Choroid plexus epithelial cell (primary cell): ENCODE data around the gene RDH13.
"Not testable (repeated sequence)": the region's sequence is repeated elsewhere in the genome, so short reads cannot be mapped to it uniquely, and the experiment has no call there.

ENCODE experiments used
- DNase-seq: peaks from one replicate; pipeline ENCODE4 v3.0.0-alpha.2; 2010; ENCODE audit warnings: low read depth
- H3K4me3 ChIP-seq: 2 replicates; pipeline ENCODE4 v1.5.1; 2011; ENCODE audit warnings: low read depth, mild to moderate bottlenecking, control low read depth, low read length, moderate library complexity
- TF ChIP-seq, protein P1 (sequence below): conservative IDR thresholded peaks from 2 replicates; pipeline ENCODE4 v1.5.1; 2011; ENCODE audit warnings: low read depth, mild to moderate bottlenecking, control low read depth, inconsistent platforms, low read length, moderate library complexity

Gene RDH13, protein sequence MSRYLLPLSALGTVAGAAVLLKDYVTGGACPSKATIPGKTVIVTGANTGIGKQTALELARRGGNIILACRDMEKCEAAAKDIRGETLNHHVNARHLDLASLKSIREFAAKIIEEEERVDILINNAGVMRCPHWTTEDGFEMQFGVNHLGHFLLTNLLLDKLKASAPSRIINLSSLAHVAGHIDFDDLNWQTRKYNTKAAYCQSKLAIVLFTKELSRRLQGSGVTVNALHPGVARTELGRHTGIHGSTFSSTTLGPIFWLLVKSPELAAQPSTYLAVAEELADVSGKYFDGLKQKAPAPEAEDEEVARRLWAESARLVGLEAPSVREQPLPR

DNA sequence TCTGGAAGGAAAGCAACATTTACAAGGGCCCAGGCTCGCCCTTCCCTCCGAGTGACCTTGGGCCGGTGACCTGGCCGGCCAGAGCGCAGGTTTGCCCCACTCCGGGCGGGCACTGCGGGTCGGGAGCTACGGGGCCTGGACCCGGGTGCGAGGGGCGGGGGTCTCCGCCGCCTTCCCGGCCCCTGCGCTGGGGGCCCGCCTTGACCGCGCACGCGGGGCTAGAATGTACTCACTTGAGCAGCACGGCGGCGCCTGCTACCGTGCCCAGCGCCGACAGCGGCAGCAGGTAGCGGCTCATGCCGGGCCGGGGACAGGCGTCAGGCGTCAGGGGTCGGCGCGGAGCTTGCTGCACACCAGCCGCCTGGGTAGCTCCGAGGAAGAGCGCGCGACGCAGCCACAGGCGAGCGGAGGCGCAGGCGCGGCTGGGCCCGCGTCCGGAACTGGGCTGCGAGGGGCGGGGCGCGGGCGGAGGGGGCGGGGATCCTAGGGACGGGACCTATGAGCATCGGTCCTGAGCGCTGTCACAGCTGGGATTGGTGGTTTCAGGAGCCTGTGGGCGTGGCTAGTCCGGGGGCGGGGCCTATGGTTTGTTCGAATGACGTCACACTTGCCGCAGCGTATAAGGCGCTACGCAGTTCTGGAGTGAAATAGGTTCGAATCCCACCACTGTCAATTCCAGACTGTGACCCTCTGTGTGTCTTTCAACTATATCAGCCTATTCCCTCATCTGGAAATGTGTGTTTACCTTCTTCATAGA, at the start of gene RDH13:
RDH13 (minus strand) TSS at position 414 of the 757 bp plus-strand sequence; CDS start at position 298, 116 bp downstream.
- H3K4me3 ChIP-seq = peak within 1 kb of the TSS; percentile 77
- TF ChIP-seq, protein P1, sequence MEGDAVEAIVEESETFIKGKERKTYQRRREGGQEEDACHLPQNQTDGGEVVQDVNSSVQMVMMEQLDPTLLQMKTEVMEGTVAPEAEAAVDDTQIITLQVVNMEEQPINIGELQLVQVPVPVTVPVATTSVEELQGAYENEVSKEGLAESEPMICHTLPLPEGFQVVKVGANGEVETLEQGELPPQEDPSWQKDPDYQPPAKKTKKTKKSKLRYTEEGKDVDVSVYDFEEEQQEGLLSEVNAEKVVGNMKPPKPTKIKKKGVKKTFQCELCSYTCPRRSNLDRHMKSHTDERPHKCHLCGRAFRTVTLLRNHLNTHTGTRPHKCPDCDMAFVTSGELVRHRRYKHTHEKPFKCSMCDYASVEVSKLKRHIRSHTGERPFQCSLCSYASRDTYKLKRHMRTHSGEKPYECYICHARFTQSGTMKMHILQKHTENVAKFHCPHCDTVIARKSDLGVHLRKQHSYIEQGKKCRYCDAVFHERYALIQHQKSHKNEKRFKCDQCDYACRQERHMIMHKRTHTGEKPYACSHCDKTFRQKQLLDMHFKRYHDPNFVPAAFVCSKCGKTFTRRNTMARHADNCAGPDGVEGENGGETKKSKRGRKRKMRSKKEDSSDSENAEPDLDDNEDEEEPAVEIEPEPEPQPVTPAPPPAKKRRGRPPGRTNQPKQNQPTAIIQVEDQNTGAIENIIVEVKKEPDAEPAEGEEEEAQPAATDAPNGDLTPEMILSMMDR = no peak
- peak; percentile 97 for DNase-seq

DNA sequence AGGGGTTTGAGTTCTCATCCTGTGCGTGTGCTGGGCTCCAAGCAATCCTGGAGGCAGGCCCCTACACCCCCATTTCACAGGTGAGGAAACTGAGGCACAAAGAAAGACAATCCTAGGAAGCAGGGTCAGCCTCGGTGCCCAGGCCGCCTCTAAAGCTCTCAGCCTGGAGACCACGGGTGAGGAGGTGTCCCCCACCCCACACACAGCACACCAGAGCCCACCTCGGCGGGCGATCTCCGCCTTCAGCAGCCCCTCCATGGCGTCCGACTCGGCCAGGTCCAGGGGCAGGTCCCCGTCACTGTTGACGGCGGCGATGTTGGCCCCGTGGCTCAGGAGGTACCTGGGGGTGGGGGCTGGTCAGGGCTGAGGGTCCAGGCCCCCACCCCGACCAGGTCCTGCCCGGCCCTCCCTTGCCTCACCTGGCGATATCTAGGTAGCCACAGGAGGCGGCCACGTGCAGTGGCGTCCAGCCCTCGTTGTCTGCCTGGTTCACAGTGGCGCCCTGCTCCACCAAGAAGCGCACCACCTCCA, 49.4 kb upstream of the RDH13 start:
- TF ChIP-seq, protein P1 = no peak
- no peak for DNase-seq
- H3K4me3 ChIP-seq = no peak overlapping the region

DNA sequence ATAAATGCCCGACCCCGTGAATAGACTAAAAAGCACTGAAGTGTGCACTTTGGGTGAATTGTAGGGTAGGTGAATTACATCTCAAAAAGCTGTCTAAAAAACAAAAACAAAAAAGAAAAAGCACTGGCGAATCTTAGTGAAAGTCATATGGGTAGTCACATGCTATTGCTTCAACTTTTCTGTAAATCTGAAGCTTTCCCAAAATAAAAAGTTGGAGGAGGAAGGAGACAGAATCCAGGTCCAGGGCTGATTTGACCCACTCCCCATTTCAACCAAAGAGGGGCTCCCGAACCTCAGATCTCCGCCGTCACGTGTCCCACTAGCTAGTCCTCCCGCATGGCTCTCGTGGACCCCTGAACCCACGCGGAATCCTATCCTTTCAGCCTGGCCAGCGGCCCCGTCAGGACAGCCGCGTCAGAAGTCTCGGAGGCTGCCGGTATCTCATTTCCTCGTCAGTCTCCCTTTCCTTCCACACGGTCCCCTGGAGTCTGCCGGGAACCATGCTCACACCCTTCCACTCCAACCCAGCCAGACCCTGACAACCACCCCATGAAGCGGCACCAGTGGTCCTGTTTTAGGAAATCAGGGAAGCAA, 48.4 kb upstream of the RDH13 start:
- H3K4me3 ChIP-seq = no peak overlapping the region
- TF ChIP-seq, protein P1 = no peak
- DNase-seq = no peak

DNA sequence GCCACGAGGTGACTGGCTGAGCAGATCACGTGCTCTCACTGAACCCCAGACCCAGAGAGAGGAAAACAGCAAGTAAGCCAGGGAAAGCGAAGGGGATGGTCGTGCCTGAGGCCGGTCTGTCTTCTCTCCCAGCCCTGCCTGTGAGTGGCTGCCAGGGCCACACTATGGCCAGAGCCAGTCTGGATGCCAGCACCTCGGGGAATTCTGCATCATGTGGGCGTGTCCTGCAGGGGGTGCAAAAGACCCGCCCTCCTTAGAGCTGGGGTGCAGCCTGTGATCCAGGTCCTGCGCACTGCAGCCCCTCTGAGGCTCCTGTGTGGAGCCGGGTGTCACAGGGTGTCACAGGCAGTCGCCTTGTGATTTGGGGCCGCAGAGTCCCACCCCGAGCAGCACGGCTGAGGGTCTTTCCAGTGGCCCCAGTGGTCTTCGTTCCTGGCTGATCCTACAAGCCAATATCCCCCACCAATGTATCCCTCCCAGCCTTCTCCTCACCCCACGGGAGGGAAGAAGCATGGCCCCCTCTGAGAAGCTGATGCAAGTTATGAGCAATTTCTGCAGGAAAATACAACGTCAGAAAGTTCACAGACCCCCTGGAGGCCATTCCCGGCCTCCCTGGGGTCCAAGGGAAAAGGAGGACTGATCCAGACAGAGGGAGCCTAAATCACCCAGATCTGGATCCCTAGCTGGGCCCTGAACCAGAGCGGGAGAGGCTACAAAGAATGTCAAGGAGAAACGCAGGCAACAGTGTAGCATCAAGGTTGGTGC, 46.8 kb upstream of the RDH13 start:
- no peak overlapping the region for H3K4me3 ChIP-seq
- TF ChIP-seq, protein P1 = no peak
- DNase-seq = no peak

DNA sequence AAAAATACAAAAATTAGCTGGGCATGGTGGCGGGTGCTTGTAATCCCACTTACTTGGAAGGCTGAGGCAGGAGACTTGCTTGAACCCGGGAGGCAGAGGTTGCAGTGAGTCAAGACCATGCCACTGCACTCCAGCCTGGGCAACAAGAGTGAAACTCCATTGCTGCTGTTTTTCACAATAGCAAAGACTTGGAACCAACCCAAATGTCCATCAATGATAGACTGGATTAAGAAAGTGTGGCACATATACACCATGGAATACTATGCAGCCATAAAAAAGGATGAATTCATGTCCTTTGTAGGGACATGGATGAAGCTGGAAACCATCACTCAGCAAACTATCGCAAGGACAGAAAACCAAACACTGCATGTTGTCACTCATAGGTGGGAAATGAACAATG, 44.3 kb upstream of the RDH13 start:
- not testable (repeated sequence) for DNase-seq, H3K4me3 ChIP-seq

DNA sequence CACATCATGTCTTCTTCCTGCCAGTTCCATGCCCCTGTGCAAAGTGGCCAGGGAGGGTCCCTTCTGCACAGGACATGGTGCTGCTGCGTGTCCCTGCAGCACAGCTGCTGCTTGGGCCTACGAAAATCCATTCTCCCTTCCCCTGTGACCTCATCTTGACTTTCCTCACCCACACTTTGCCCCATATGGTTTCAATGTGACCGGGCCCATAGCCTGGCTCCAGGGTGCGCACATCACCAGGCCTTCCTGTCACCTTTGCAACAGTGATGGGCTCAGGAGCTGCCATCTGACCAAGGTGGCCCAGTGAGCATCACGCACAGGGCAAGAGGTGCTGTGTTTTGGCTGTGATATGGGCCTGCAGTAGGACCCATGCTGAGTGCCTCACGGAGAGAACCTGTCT, 43.6 kb upstream of the RDH13 start:
- TF ChIP-seq, protein P1 = no peak
- DNase-seq = no peak
- H3K4me3 ChIP-seq = no peak overlapping the region
